Measurements from ENCODE around the gene DHRS9. TPM values are rescaled to one million over a fixed set of nuclear protein-coding genes. Genes with fewer than 3 reads are reported as not detected.
"Not testable (repeated sequence)": the region's sequence is repeated elsewhere in the genome, so short reads cannot be mapped to it uniquely, and the experiment has no call there.

Gene DHRS9
- total RNA-seq, 4 donors from 2014 or later = 0.26 to 0.91 (median 0.48) TPM; not detected in 1

- Histone ChIP-seq H3K9me3 (no peaks in the 10 kb centered on the region), H3K27me3 (no peaks in the 10 kb centered on the region), H3K4me3 (no peak overlapping the region), H3K4me1 (no peaks in the 10 kb centered on the region), H3K27ac (no peak overlapping the region), H3K36me3 (no peaks in the 10 kb centered on the region)
- intact Hi-C loops (cut with DNase I; ENCODE audit: low total_unique reads) = no loop called here
- TF ChIP-seq POLR2A (IDR thresholded peaks at IDR 0.05) (no peak), CTCF (IDR thresholded peaks at IDR 0.05) (no peak)
- no peak for DNase-seq
Measured at GRCh38 chr2:169119123-169119760, 49.9 kb downstream of the DHRS9 start.

GRCh38 chr2:169119851-169120250, 50.5 kb downstream of the DHRS9 start:
- intact Hi-C loops (cut with DNase I; ENCODE audit: low total_unique reads) = no loop called here

GRCh38 chr2:169129703-169130243, 60.4 kb downstream of the DHRS9 start:
- TF ChIP-seq POLR2A (IDR thresholded peaks at IDR 0.05) (no peak), CTCF (IDR thresholded peaks at IDR 0.05) (no peak)
- intact Hi-C loops (cut with DNase I; ENCODE audit: low total_unique reads) = no loop called here
- H3K36me3 ChIP-seq = no peaks in the 10 kb centered on the region

More at GRCh38 chr2:169119851-169120250, 50.5 kb downstream of the DHRS9 start:
- Histone ChIP-seq H3K27ac (no peak overlapping the region), H3K4me3 (no peak overlapping the region), H3K27me3 (no peaks in the 10 kb centered on the region), H3K36me3 (no peaks in the 10 kb centered on the region), H3K4me1 (no peaks in the 10 kb centered on the region), H3K9me3 (no peaks in the 10 kb centered on the region)
- no peak for DNase-seq
- TF ChIP-seq POLR2A (IDR thresholded peaks at IDR 0.05) (no peak), CTCF (IDR thresholded peaks at IDR 0.05) (no peak)

GRCh38 chr2:169131587-169132512, 62.5 kb downstream of the DHRS9 start:
- Histone ChIP-seq H3K27me3 (no peaks in the 10 kb centered on the region), H3K36me3 (no peaks in the 10 kb centered on the region), H3K4me3 (no peak overlapping the region), H3K27ac (no peak overlapping the region), H3K4me1 (no peaks in the 10 kb centered on the region), H3K9me3 (no peaks in the 10 kb centered on the region)
- intact Hi-C loops (cut with DNase I; ENCODE audit: low total_unique reads) = no loop called here
- DNase-seq = no peak
- TF ChIP-seq POLR2A (IDR thresholded peaks at IDR 0.05) (no peak), CTCF (IDR thresholded peaks at IDR 0.05) (peak; percentile 50 to 58 (median 53))

More at GRCh38 chr2:169129703-169130243, 60.4 kb downstream of the DHRS9 start:
- no peak overlapping the region for H3K27ac ChIP-seq
- H3K4me1 ChIP-seq = no peaks in the 10 kb centered on the region
- H3K4me3 ChIP-seq = no peak overlapping the region
- H3K27me3 ChIP-seq = no peaks in the 10 kb centered on the region
- no peak for DNase-seq
- H3K9me3 ChIP-seq = no peaks in the 10 kb centered on the region

- H3K4me3 ChIP-seq; H3K27me3 ChIP-seq; H3K27ac ChIP-seq; H3K4me1 ChIP-seq; H3K9me3 ChIP-seq; DNase-seq; H3K36me3 ChIP-seq; intact Hi-C loops (cut with DNase I; ENCODE audit: low total_unique reads): not testable (repeated sequence)
Measured at GRCh38 chr2:169134272-169134671, 64.9 kb downstream of the DHRS9 start.

GRCh38 chr2:169136428-169136827, 67.1 kb downstream of the DHRS9 start:
- H3K27me3 ChIP-seq; H3K36me3 ChIP-seq; intact Hi-C loops (cut with DNase I; ENCODE audit: low total_unique reads); H3K4me3 ChIP-seq; H3K27ac ChIP-seq; H3K9me3 ChIP-seq; H3K4me1 ChIP-seq; DNase-seq: not testable (repeated sequence)

Data from uterus (tissue), 4 donors.